Medulla oblongata (tissue), 1 donor: ENCODE data around the gene SMIM38.

Experiments used
- DNase-seq: peaks from one replicate; pipeline ENCODE4 v3.0.0-alpha.2; 2015; ENCODE audit errors: extremely low spot score

The SMIM38 gene

GRCh38 chr11:69155302-69156234 is at the start of gene SMIM38:
SMIM38 (plus strand) TSS chr11:69155935; CDS start chr11:69157847, 1,912 bp downstream.
- DNase-seq: peak; percentile 42

- DNase-seq: no peak
Measured at GRCh38 chr11:69106031-69106811, 49.5 kb upstream of the SMIM38 start.

GRCh38 chr11:69107413-69107812 is 48.3 kb upstream of the SMIM38 start:
- no peak for DNase-seq

- DNase-seq: no peak
Measured at GRCh38 chr11:69108030-69108429, 47.7 kb upstream of the SMIM38 start.

GRCh38 chr11:69108559-69108958 is 47.2 kb upstream of the SMIM38 start:
- no peak for DNase-seq

- no peak for DNase-seq
Measured at GRCh38 chr11:69109101-69109500, 46.6 kb upstream of the SMIM38 start.

GRCh38 chr11:69110451-69110850 is 45.3 kb upstream of the SMIM38 start:
- no peak for DNase-seq

GRCh38 chr11:69111624-69112542 is 43.9 kb upstream of the SMIM38 start:
- DNase-seq: no peak

GRCh38 chr11:69113226-69113625 is 42.5 kb upstream of the SMIM38 start:
- no peak for DNase-seq

- no peak for DNase-seq
Measured at GRCh38 chr11:69113646-69114340, 41.9 kb upstream of the SMIM38 start.

GRCh38 chr11:69114362-69114761 is 41.4 kb upstream of the SMIM38 start:
- no peak for DNase-seq

GRCh38 chr11:69114811-69115523 is 40.8 kb upstream of the SMIM38 start:
- no peak for DNase-seq

- DNase-seq: no peak
Measured at GRCh38 chr11:69115586-69116560, 39.9 kb upstream of the SMIM38 start.

GRCh38 chr11:69116671-69117070 is 39.1 kb upstream of the SMIM38 start:
- DNase-seq: no peak

GRCh38 chr11:69119190-69119589 is 36.5 kb upstream of the SMIM38 start:
- DNase-seq: no peak

GRCh38 chr11:69120096-69120875 is 35.4 kb upstream of the SMIM38 start:
- DNase-seq: no peak

- no peak for DNase-seq
Measured at GRCh38 chr11:69121021-69121420, 34.7 kb upstream of the SMIM38 start.

- no peak for DNase-seq
Measured at GRCh38 chr11:69121621-69122325, 34.0 kb upstream of the SMIM38 start.
